ENCODE results near the gene SFRP5.

The SFRP5 gene

DNA sequence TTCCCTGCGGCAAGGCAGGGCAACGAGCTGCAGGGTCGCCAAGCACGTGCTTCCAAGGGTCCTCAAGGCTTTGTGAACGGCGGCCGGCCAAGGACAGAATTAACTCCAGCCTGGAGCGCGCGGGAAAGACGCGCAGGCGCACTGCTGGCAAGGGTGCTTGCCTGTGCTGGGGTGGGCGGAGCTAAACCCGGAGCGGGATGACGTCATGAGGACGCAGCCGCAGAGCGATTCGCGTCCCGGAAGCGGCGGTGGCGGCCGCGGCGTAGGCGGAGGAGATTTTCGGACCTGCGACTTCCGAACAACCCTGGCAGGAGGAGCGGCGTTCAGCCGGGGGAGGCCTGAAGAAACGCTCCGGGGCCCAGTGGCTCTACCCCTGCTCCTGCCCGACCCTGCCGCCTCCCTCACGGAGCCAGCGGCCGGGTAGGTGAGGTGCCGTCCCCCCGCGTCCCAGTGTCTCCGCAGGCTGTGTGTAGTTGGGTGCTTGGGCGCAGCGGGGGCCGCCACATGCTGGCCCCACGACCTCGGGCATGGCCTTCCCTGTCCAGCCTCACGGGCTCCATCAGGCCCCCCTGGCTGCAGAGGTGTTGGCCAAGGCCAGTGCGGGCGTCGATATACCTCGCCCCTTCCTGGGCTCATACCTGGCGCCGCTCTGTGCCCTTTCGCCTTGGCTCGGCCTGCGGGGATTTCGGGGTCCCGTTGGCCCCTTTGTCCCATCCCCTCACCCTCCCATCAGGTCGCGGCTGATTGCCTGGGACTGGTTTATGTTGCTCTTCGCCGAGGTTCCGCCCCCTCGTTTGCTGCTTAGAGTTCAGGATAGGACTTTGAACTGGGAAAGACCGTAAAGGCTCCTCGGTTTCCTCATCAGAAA is 34.7 kb downstream of the SFRP5 start, which contains the start of gene ZFYVE27:
ZFYVE27 (plus strand) TSS at position 227 of the 868 bp plus-strand sequence. CDS start 1,350 bp downstream, outside the sequence.
- DNase-seq (ENCODE audit: low read depth) = peak; percentile 90

DNA sequence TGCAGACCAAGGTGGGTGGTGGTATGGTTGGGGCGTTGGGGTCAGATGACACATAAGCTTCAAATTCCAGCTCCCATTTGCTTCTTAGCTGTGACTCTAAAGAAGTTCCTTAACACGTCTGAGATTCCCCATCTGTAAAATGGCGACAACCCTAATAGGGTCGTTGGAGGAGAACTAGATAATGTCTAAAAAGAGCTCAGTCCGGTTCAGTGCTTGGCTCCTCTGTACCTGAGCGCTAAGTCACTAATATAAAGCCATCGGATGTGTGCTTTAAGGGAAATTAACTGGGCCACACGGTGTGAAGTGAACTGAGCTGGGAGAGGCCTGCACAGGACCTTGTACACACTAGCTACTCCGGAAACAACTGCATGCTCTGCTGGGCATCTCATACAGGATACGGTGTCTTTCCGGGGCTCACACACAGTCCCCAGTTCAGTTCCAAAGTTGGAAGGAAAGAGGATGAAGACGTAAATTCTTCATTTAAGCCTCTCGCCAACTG is 35.3 kb downstream of the SFRP5 start:
- DNase-seq (ENCODE audit: low read depth) = no peak

DNA sequence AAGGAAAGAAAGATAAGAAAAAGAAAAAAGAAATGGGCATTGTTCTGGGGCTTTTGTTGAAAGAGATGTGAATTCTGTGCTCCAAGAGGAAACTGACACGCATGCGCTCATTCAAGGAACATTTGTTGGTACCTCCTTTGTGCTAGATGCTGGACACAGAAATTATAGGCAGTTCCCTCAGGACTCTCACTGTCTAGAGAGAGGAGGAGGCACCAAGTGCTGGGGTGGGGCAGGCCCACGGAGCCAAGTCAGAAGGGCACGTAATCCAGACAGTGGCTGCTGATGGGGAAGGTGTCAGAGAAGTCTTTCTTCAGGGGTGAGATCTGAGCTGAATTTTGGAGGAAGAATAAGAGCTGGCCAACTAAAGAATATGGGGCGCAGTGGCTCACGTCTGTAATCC is 37.8 kb downstream of the SFRP5 start:
- DNase-seq (ENCODE audit: low read depth) = no peak

GRCh38 chr10:97733256-97733655 is 38.5 kb downstream of the SFRP5 start:
- no peak for DNase-seq (ENCODE audit: low read depth)

DNA sequence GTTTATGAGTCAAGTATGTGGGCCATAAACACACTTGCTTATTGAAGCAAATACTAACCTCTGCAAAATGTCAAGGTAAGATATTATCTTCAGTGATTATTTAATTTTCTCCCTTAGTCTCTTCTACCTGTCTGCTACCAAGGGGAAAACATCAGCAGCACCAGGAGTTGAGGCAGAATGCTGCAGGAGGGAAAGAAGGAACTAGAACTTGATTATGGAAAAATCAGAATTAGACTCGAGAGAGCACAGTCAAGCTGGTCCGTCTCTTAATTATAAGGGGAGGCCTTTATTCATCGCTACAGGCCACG is 39.8 kb downstream of the SFRP5 start:
- no peak for DNase-seq (ENCODE audit: low read depth)

DNA sequence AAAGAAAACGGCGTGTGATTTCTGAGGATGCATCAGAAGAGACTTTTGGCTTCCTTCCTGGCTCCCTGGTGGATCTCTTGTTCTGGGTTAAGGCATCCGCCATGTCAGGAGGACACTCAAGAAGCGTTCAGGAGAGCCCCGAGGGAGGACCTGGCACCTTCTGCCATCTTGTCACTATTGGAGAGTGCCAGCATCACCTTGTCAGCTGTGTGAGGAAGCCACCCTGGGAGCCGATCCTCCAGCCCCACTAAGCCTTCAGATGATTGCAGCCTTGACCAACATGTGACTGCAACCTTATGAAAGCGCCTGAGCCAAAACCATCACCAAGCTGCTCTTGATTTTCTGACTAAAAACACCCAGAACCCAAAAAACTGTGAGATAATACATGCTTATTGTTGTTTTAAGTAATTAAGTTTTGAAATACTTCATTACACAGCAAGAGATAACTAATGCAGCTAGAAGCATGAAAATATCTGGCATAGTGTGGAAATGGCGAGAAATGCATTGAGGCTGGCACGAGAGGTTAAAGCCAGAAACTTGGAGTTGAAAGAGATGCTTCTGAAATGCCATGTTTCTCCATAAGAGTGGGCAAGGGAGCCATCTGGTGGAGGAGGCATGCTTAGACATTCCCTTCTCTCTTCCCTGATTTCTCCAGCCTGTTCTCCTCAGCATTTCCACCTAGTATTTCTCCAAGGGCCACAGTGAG is 40.3 kb downstream of the SFRP5 start:
- DNase-seq (ENCODE audit: low read depth) = peak; percentile 35

GRCh38 chr10:97729014-97729413 is 42.8 kb downstream of the SFRP5 start:
- no peak for DNase-seq (ENCODE audit: low read depth)

DNA sequence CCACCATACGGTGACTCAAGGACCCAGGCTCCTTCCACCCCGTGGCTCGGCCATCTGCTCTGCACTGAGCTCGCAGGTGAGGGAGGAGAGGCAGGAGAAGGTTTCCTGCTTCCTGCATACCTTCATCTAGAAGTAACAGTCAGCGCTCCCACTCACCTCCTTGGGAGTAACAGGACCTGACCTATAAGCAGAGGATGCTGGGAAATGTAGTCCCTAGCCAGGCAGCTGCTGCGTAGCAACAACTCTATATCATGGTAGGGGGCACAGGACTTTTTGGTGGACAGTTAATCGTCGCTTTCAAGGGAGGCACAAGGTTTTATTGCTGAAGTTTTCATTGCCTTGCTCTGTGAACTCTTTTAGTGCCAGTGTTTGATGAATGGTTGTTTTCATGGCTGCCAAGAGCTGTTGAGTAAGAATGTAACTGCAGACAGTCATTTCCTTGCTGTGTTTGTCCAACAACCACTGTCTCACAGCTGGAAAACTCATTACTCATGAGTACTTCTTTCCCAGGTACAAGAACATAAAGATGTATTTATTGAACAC is 45.1 kb downstream of the SFRP5 start:
- no peak for DNase-seq (ENCODE audit: low read depth)

DNA sequence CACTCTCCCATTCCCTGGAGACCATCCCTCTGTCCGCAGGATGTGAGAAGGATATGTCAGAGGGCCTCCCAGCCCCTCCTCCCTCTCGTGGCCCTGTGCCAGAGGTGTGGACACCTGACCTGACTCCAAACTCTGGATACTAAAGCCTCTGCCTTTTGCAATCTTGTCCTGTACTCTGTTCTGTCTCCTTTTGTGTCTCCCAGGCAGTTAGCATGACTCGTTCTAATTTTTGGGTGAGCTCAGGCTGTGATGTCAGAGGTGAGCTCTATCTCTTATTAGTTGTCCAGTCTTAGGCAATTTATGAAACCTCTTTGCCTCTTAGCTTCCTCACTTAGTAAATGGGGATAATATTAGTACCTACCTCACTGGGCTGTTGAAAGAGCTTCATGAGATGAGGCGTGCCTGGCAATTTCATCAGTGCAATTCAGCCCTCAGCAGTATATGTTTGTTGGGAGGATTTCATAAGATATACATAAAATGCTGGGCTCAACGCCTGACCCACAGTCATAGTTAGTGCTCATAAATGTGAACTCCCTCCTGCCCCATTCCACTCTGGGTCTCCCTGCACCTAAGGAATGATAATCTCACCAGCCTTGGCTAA is 47.4 kb downstream of the SFRP5 start:
- no peak for DNase-seq (ENCODE audit: low read depth)

DNA sequence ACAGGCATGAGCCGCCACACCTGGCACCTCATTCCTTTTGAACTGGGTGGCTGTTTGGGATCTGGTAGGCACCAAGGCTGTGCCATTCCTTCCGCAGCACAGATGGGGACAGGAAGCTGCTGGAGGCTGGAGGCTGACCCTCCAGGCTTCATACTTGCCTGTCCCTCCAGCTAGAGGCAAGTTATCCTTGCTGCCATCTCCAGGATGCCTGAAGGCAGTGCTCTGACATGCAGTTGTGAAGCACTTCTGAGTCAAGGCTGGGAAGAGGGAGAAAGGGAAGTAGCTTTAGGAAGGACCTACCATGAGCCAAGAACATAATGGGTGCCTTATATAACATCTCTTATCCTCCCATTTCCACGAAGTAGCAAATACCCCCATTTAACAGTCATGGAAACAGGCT is 48.8 kb downstream of the SFRP5 start:
- no peak for DNase-seq (ENCODE audit: low read depth)

DNA sequence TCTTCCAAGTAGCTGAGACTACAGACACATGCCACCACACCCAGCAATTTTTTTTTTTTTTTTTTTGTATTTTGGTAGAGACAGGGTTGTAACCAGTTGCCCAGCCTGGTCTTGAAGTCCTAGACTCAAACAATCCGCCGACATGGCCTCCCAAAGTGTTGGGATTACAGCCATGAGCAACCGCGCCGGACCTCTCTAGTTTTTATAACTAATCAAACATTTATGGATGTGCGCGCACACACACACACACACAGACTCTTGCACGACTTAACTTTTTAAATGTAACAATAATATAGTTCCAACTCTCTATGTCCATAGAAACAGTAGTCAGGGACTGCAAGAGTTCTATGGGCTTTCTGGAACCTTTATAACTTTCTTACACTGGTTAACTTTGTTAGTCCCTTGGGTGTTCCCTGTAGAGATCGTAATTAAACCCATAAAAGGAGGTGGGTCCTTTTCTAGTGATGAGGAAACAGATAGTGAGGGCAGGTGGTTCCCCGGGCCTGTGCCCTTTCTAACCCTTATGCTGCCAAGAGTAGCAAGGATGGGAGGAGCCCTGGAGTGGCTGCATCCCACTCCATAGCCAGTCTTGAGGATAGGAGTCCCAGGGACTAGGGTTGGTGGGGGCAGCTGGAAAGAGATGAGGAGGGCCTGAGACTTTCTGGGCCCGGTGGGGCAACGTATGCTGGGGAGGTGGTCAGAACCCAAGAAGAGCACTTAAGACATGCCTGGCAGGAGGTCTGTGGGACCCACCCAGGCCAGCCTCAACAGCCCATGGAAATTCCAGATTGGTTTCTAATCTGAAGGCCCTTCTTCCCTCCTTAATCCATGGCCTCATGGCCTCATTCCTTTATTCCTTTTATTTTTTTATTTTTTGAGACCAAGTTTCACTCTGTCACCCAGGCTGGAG is 49.7 kb downstream of the SFRP5 start:
- no peak for DNase-seq (ENCODE audit: low read depth)

DNA sequence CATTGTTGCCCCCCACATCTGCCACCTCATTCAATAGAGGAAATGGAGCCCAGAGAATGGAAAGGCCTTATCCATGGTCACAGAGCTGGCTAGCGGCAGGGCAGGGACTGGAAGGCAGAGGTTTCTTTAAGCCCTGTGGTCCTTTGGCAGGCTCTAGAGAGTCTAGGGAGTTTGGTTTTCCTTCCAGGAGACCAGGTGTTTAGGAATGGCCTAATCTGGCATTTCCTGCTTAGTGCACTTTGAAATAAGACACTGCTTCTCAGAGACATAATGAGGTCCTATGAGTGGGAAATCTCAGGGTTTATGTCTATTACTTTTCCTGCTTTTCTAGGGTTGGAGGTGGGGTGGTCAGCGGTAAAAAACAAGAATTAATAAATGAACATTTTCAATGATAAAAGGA is 52.2 kb downstream of the SFRP5 start:
- DNase-seq (ENCODE audit: low read depth) = no peak

DNA sequence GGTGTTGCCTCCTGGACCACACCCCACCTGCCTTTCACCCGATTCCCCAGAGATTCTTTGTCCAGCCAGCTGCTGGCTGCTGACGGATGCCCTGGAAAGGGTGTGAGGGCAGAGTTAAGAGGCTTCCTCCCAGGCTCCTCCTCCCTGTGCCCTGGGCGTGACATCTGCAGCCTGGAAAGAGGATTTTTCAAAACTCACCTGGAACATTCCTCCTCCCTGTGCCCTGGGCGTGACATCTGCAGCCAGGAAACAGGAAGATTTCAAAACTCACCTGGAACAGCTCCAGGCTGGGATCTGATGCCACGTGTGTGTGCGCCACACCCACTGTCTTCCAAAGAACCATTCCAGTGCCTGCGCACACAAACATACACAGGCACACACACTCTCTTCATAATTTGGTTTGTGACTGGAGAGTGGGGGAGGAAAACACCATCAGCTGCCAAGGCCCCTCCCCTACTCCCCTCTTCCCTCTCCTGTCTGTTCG is 53.1 kb downstream of the SFRP5 start:
- DNase-seq (ENCODE audit: low read depth) = no peak

GRCh38 chr10:97718178-97718577 is 53.6 kb downstream of the SFRP5 start:
- DNase-seq (ENCODE audit: low read depth) = no peak

- DNase-seq (ENCODE audit: low read depth) = no peak
Observed at GRCh38 chr10:97717627-97718026, 54.2 kb downstream of the SFRP5 start.
